Endothelial cell of umbilical vein (primary cell): ENCODE results near the gene RALA.

Source experiments
- CTCF ChIP-seq, 2 donors: IDR thresholded peaks; 1 replicate in 1 of 2; 2 replicates in 1 of 2; pipeline ENCODE4 v1.5.1; 2011; ENCODE audit warnings: low read length in 2 of 2, mild to moderate bottlenecking in 2 of 2, moderate library complexity in 2 of 2, control low read depth in 1 of 2, inconsistent platforms in 1 of 2, low read depth in 1 of 2; ENCODE audit not compliant: insufficient read depth in 1 of 2; ENCODE audit errors: extremely low read depth in 1 of 2
- EZH2 ChIP-seq: IDR thresholded peaks from 2 replicates; pipeline ENCODE4 v1.6.1; 2012; ENCODE audit warnings: borderline replicate concordance, low read depth, mild to moderate bottlenecking, moderate library complexity, low read length, inconsistent platforms; ENCODE audit not compliant: severe bottlenecking
- MAX ChIP-seq: IDR thresholded peaks from 2 replicates; pipeline ENCODE4 v1.6.1; 2011; ENCODE audit not compliant: insufficient read depth, insufficient read length
- POLR2A ChIP-seq: IDR thresholded peaks from 2 replicates; pipeline ENCODE4 v1.6.1; 2012; ENCODE audit warnings: low read depth, mild to moderate bottlenecking, control low read depth, low read length
- POLR2AphosphoS5 ChIP-seq: IDR thresholded peaks from 2 replicates; pipeline ENCODE4 v1.6.1; 2012; ENCODE audit warnings: low read depth, mild to moderate bottlenecking, control low read depth, low read length, moderate library complexity; ENCODE audit not compliant: insufficient read depth

- no peak for TF ChIP-seq POLR2A
- TF ChIP-seq CTCF (IDR thresholded peaks at IDR 0.05; ENCODE audit: extremely low read depth in 1 of 2, insufficient read depth in 1 of 2, low read depth in 1 of 2, low read length in 2 of 2), result no peak
- no peak for TF ChIP-seq EZH2
- TF ChIP-seq POLR2AphosphoS5, result no peak
- no peak for TF ChIP-seq MAX
Observed at GRCh38 chr7:39721345-39721744, 98.0 kb downstream of the RALA start.
